RWPE1 (cell line): ENCODE measurements around the gene LCN9.
"Not testable (repeated sequence)": the region's sequence is repeated elsewhere in the genome, so short reads cannot be mapped to it uniquely, and the experiment has no call there.

Experiments used
- CTCF ChIA-PET: fragments of 350-600 bp; sonication (Branson Sonifier 250); formaldehyde crosslinking; extraction: SDS; loops from one replicate; lab custom pipeline; 2021; lab: Yijun Ruan, JAX
- POLR2A ChIA-PET: fragments of 400-600 bp; formaldehyde crosslinking; extraction: SDS; loops from one replicate; lab custom pipeline; 2020; ENCODE audit warnings: antibody characterized with exemption; ENCODE audit not compliant: low non-redundant PET; lab: Yijun Ruan, JAX
- DNase-seq: peaks from one replicate; pipeline ENCODE4 v3.0.0; 2012; ENCODE audit warnings: low spot score
- H3K27ac ChIP-seq: fragments of 450-650 bp; 2 replicates; pipeline ENCODE4 v1.5.1; 2017
- TF ChIP-seq, protein P1 (sequence below): fragments of 450-650 bp; conservative IDR thresholded peaks from 2 replicates; pipeline ENCODE4 v1.5.1; 2017; ENCODE audit warnings: low read depth, mild to moderate bottlenecking

The LCN9 gene

GRCh38 chr9:135664801-135665794 lies 2.0 kb downstream of the LCN9 start:
- TF ChIP-seq, protein P1, sequence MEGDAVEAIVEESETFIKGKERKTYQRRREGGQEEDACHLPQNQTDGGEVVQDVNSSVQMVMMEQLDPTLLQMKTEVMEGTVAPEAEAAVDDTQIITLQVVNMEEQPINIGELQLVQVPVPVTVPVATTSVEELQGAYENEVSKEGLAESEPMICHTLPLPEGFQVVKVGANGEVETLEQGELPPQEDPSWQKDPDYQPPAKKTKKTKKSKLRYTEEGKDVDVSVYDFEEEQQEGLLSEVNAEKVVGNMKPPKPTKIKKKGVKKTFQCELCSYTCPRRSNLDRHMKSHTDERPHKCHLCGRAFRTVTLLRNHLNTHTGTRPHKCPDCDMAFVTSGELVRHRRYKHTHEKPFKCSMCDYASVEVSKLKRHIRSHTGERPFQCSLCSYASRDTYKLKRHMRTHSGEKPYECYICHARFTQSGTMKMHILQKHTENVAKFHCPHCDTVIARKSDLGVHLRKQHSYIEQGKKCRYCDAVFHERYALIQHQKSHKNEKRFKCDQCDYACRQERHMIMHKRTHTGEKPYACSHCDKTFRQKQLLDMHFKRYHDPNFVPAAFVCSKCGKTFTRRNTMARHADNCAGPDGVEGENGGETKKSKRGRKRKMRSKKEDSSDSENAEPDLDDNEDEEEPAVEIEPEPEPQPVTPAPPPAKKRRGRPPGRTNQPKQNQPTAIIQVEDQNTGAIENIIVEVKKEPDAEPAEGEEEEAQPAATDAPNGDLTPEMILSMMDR: no peak
- ChIA-PET POLR2A (no interaction called here), CTCF (no interaction called here)
- H3K27ac ChIP-seq: no peak overlapping the region
- DNase-seq: no peak

DNA sequence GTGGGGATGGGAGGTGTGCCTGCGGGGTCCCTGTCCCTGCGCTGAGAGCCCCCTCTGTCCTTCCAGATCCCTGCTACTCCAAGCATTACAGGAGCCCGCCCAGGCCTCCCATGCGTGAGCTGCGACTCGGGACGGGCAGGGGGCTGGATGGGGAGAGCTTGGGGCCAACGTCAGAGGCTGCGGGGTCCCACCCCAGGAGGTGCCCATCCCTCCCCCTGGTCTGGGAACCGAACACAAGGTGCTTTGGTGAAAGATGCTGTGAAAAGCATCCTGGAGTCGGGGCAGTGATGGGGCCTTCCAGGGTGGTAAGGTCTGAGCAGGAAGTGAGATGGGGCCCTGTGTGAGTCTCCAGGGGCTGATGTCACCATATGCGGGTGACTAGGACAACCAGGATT lies 2.7 kb downstream of the LCN9 start:
- POLR2A ChIA-PET: no interaction called here
- CTCF ChIA-PET: no interaction called here
- DNase-seq: no peak
- TF ChIP-seq, protein P1: no peak
- no peak overlapping the region for H3K27ac ChIP-seq

GRCh38 chr9:135666534-135667462 lies 3.7 kb downstream of the LCN9 start:
- no peak overlapping the region for H3K27ac ChIP-seq
- ChIA-PET POLR2A (no interaction called here), CTCF (interaction anchor here (1.0 to 1.2 kb wide), 2 partner anchors 11 to 566 kb away, joined by 3 to 5 read pairs; no protein-coding TSS in a partner anchor)
- DNase-seq: no peak
- TF ChIP-seq, protein P1: no peak

- POLR2A ChIA-PET: no interaction called here
- CTCF ChIA-PET: interaction anchor here (0.5 to 1.2 kb wide), 3 partner anchors 12 to 567 kb away, joined by 3 to 5 read pairs (median 4); no protein-coding TSS in a partner anchor
- no peak overlapping the region for H3K27ac ChIP-seq
Measured at GRCh38 chr9:135667463-135668001, 4.4 kb downstream of the LCN9 start.

DNA sequence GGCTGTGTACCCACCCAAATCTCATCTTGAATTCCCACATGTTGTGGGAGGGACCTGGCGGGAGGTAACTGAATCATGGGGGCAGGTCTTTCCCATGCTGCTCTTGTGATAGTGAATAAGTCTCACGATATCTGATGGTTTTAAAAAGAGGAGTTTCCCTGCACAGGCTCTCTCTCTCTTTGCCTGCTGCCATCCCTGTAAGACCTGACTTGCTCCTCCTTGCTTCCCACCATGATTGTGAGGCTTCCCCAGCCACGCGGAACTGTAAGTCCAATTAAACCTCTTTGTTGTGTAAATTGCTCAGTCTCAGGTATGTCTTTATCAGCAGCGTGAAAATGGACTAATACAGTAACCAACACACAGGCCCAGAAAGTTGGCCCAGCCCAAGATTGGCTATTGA lies 5.9 kb downstream of the LCN9 start:
- POLR2A ChIA-PET, H3K27ac ChIP-seq, DNase-seq: not testable (repeated sequence)
- CTCF ChIA-PET: interaction anchor here (0.6 kb wide), 2 partner anchors 27 to 79 kb away, joined by 3 to 4 read pairs; no protein-coding TSS in a partner anchor

More at GRCh38 chr9:135667463-135668001, 4.4 kb downstream of the LCN9 start:
- TF ChIP-seq, protein P1: no peak
- no peak for DNase-seq

- DNase-seq: no peak
- ChIA-PET POLR2A (no interaction called here), CTCF (interaction anchor here (0.7 kb wide), 1 partner anchor 146 kb away, joined by 4 read pairs; no protein-coding TSS in a partner anchor)
- TF ChIP-seq, protein P1: no peak
- no peak overlapping the region for H3K27ac ChIP-seq
Measured at GRCh38 chr9:135669616-135670285, 6.6 kb downstream of the LCN9 start.
